SU-DHL-6 (cell line): ENCODE measurements around the gene ASIC3.

Experiments used
- H2AFZ ChIP-seq: fragments of 200-600 bp; sonication (generic); 2 replicates; pipeline ENCODE4 v1.6.1; 2014; ENCODE audit warnings: low read depth, mild to moderate bottlenecking, moderate library complexity, mixed read lengths, antibody characterized with exemption, low read length; ENCODE audit not compliant: severe bottlenecking
- H3F3A ChIP-seq: fragments of 200-600 bp; shearing (Covaris generic); 2 replicates; pipeline ENCODE4 v1.6.0; 2016; ENCODE audit warnings: antibody characterized with exemption, mild to moderate bottlenecking; ENCODE audit not compliant: insufficient read depth
- H3K27ac ChIP-seq: fragments of 200-600 bp; sonication (generic); 2 replicates; pipeline ENCODE4 v1.5.1; 2016; ENCODE audit warnings: low read depth, mild to moderate bottlenecking, low read length, moderate library complexity, mixed read lengths
- H3K27me3 ChIP-seq: fragments of 200-600 bp; sonication (generic), shearing (Covaris generic); 2 replicates; pipeline ENCODE4 v1.6.0; 2014; ENCODE audit warnings: mild to moderate bottlenecking, low read length
- H3K36me3 ChIP-seq: fragments of 200-600 bp; sonication (generic); 2 replicates; pipeline ENCODE4 v1.6.1; 2014; ENCODE audit warnings: mild to moderate bottlenecking, low read length, mixed read lengths
- H3K4me2 ChIP-seq: fragments of 300-600, 200-600 bp; shearing (Covaris generic), sonication (generic); 2 replicates; pipeline ENCODE4 v1.6.0; 2014; ENCODE audit warnings: low read length, low read depth, mild to moderate bottlenecking; ENCODE audit not compliant: poor library complexity, severe bottlenecking
- H3K4me3 ChIP-seq: fragments of 200-600 bp; sonication (generic); 2 replicates; pipeline ENCODE4 v1.5.1; 2014; ENCODE audit warnings: antibody characterized with exemption, low read length, mild to moderate bottlenecking, mixed read lengths; ENCODE audit not compliant: insufficient read depth, poor library complexity, severe bottlenecking
- H3K79me2 ChIP-seq: fragments of 200-600 bp; sonication (generic); 2 replicates; pipeline ENCODE4 v1.6.1; 2014; ENCODE audit warnings: mild to moderate bottlenecking, low read length, moderate library complexity; ENCODE audit not compliant: insufficient read depth
- H3K9ac ChIP-seq: fragments of 200-600 bp; sonication (generic); 2 replicates; pipeline ENCODE4 v1.7.0; 2014; ENCODE audit warnings: mild to moderate bottlenecking, low read length
- H3K9me2 ChIP-seq: fragments of 200-600 bp; sonication (generic); replicated peaks from 2 replicates; pipeline ENCODE4 v1.6.1; 2014; ENCODE audit warnings: low read length; ENCODE audit not compliant: insufficient read depth
- H3K9me3 ChIP-seq: fragments of 200-600 bp; sonication (generic); 2 replicates; pipeline ENCODE4 v1.6.1; 2014; ENCODE audit warnings: low read length, mixed read lengths; ENCODE audit not compliant: insufficient read depth
- H4K20me1 ChIP-seq: fragments of 200-600 bp; sonication (generic); 2 replicates; pipeline ENCODE4 v1.6.1; 2014; ENCODE audit warnings: low read depth, mild to moderate bottlenecking, antibody characterized with exemption, low read length, moderate library complexity, mixed read lengths
- EZH2phosphoT487 ChIP-seq: fragments of 200-600 bp; sonication (generic), shearing (Covaris generic); conservative IDR thresholded peaks from 2 replicates; pipeline ENCODE4 v1.6.1; 2018; ENCODE audit warnings: mild to moderate bottlenecking, antibody characterized with exemption, low read length, moderate library complexity, mixed read lengths
- TF ChIP-seq, protein P1 (sequence below): fragments of 200-600 bp; sonication (generic); IDR thresholded peaks from one replicate; pipeline ENCODE4 v1.5.1; 2017; ENCODE audit warnings: antibody characterized with exemption, mild to moderate bottlenecking, low read length, moderate library complexity; ENCODE audit not compliant: insufficient read depth, poor library complexity, severe bottlenecking

ASIC3 gene

DNA sequence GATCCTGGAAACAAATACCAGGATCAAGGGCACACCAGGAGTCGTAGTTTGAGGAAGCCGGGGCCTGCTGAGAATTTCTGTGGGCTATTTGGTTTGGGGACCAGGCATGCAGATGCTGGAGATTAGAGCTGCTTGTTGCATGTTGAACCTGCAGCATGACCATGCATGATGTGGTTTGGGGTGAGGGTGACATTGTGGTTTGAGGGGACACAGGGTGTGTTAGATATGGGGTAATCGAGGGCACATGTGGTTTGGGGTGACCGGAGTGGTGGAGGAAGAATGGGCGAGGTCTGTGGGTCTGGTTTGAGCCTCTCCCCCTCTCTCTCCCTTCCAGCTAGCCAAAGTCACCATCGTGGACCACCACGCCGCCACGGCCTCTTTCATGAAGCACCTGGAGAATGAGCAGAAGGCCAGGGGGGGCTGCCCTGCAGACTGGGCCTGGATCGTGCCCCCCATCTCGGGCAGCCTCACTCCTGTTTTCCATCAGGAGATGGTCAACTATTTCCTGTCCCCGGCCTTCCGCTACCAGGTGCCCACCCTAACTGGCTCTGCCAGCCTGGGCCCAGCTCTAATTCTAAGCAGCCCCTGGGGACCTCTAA, 47.3 kb upstream of the ASIC3 start:
- H3K4me2 ChIP-seq, result no peak overlapping the region
- no peaks in the 10 kb centered on the region for H3K9me3 ChIP-seq
- TF ChIP-seq, protein P1, sequence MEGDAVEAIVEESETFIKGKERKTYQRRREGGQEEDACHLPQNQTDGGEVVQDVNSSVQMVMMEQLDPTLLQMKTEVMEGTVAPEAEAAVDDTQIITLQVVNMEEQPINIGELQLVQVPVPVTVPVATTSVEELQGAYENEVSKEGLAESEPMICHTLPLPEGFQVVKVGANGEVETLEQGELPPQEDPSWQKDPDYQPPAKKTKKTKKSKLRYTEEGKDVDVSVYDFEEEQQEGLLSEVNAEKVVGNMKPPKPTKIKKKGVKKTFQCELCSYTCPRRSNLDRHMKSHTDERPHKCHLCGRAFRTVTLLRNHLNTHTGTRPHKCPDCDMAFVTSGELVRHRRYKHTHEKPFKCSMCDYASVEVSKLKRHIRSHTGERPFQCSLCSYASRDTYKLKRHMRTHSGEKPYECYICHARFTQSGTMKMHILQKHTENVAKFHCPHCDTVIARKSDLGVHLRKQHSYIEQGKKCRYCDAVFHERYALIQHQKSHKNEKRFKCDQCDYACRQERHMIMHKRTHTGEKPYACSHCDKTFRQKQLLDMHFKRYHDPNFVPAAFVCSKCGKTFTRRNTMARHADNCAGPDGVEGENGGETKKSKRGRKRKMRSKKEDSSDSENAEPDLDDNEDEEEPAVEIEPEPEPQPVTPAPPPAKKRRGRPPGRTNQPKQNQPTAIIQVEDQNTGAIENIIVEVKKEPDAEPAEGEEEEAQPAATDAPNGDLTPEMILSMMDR, result no peak
- TF ChIP-seq EZH2phosphoT487, result no peak
- no peaks in the 10 kb centered on the region for H3K27me3 ChIP-seq
- H3K36me3 ChIP-seq, result no peaks in the 10 kb centered on the region
- no peaks in the 10 kb centered on the region for H3K79me2 ChIP-seq
- no peaks in the 10 kb centered on the region for H4K20me1 ChIP-seq
- H2AFZ ChIP-seq, result no peak overlapping the region
- no peaks in the 10 kb centered on the region for H3F3A ChIP-seq
- H3K9me2 ChIP-seq, result no peaks in the 10 kb centered on the region
- H3K27ac ChIP-seq, result no peak overlapping the region
- H3K4me3 ChIP-seq, result no peak overlapping the region
- no peak overlapping the region for H3K9ac ChIP-seq

DNA sequence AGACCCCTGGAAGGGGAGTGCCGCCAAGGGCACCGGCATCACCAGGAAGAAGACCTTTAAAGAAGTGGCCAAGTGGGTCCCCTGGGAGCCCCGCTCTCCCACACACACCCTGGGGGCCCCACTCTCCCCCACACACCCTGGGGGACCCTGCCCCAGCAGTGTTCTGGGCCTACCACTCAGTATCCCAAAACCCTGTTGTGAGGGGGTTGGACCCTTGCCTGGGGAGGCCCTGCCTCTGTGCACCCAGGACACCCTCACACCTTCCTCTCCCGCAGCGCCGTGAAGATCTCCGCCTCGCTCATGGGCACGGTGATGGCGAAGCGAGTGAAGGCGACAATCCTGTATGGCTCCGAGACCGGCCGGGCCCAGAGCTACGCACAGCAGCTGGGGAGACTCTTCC, 46.8 kb upstream of the ASIC3 start:
- Histone ChIP-seq H3K36me3 (no peaks in the 10 kb centered on the region), H3K27ac (no peak overlapping the region)

DNA sequence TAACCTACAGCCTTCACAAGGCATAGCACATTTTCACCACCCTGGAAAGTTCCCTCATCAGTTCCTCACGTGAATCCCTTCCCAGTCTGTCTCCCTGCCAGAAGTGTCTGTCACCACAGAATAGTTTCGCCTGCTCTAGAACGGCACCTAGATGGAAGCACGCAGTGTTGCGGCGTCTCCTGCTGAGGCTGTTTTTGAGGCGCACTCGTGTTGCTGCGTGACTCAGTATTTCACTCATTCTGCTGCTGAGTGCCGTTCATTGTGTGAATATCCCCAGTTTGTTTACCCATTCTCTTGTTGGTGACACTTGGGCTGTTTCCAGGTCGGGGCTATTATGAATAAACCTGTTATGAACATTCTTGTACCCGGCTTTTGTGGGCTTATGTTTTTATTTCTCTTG, 44.8 kb upstream of the ASIC3 start:
- H3K9me3 ChIP-seq, result no peaks in the 10 kb centered on the region
- no peak overlapping the region for H2AFZ ChIP-seq
- H3K4me2 ChIP-seq, result no peak overlapping the region
- H3F3A ChIP-seq, result no peaks in the 10 kb centered on the region
- H3K9ac ChIP-seq, result no peak overlapping the region
- H3K9me2 ChIP-seq, result no peaks in the 10 kb centered on the region
- no peak for TF ChIP-seq EZH2phosphoT487
- TF ChIP-seq, protein P1, result no peak
- no peaks in the 10 kb centered on the region for H3K79me2 ChIP-seq
- H3K27ac ChIP-seq, result no peak overlapping the region
- no peaks in the 10 kb centered on the region for H3K27me3 ChIP-seq
- no peak overlapping the region for H3K4me3 ChIP-seq
- H3K36me3 ChIP-seq, result no peaks in the 10 kb centered on the region
- H4K20me1 ChIP-seq, result no peaks in the 10 kb centered on the region

More for the DNA sequence above, 46.8 kb upstream of the ASIC3 start:
- no peak overlapping the region for H3K9ac ChIP-seq
- H3K27me3 ChIP-seq, result no peaks in the 10 kb centered on the region
- no peaks in the 10 kb centered on the region for H3K9me2 ChIP-seq
- H3K4me2 ChIP-seq, result no peak overlapping the region
- no peaks in the 10 kb centered on the region for H3F3A ChIP-seq
- H3K4me3 ChIP-seq, result no peak overlapping the region
- no peaks in the 10 kb centered on the region for H3K9me3 ChIP-seq
- no peaks in the 10 kb centered on the region for H4K20me1 ChIP-seq
- no peaks in the 10 kb centered on the region for H3K79me2 ChIP-seq
- TF ChIP-seq, protein P1, result no peak
- no peak for TF ChIP-seq EZH2phosphoT487
- no peak overlapping the region for H2AFZ ChIP-seq
